UCSD-AML1 (cell line): Measurements from ENCODE around the gene CAMKK2.

Source experiments
- DNase-seq: peaks from one replicate; lab custom pipeline; 2025; ENCODE audit not compliant: unreplicated experiment; lab: John Stamatoyannopoulos, UW

The CAMKK2 gene

DNA sequence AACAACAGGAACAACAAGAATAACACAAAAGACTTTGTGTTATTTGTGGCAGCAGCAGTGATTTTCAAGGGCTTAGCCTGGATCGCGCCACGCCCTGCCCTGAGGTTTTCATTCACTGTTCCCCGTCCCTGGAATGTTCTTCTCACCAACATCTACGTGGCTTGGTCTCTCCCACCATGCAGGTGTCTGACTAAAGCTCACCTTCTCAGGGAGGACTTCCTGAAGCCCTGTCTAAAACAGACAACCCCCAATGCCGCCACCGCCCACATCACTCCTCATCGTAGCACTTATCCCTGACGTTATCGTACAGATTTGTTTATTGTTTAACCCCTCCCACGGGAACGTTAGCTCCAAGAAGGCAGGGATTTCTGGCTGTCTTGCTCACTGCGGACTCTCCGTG lies 46.1 kb downstream of the CAMKK2 start:
- no peak for DNase-seq

GRCh38 chr12:121248622-121249021 lies 47.9 kb downstream of the CAMKK2 start:
- no peak for DNase-seq

DNA sequence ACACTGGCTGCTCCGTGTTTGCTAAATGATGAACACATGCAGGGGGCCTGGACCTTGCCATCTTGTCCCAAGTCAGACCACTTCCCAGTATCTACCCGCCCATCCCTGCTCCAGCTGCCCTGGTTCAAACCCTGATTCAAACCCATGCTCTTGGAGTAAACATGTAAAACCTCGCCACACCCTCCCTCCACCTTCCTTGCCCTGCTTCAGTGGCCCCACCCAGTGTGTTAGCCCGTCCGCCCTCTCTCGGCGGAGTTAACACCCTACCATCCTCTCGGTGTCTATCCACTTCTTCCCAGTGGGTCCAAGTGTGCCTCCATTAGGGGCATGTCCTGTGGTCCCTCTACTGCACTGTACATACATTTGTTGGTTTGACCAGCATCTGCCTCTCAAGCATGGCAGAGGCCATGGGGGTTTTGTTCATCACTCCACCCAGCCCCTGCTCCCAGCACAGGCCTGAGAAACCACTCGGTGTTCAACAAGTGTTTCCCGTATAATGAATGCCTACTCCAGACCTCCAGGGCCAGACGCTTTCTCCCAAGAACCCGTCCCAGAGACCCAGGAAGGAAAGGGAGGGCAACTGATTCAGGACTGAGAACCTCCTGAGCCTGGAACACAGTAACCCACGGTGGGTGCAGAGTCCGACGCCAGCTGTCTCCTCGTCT lies 49.5 kb downstream of the CAMKK2 start:
- DNase-seq: no peak

DNA sequence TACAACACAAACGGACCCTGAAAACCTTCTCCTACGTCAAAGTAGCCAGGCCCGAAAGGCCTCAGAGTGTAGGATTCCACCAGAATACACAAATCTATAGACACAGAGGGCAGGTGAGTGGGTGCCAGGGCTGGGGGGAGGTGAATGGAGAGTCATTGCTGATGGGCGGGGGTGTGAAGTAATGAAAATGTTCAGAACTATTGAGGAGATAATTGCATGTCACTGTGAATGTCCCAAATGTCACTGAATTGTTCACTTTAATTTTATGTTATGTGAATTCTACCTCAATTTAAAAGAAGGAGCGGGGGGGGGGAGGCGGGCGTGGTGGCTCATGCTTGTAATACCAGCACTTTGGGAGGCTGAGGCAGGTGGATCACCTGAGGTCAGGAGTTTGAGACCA lies 50.6 kb downstream of the CAMKK2 start:
- no peak for DNase-seq

GRCh38 chr12:121245031-121245430 lies 51.5 kb downstream of the CAMKK2 start:
- no peak for DNase-seq

DNA sequence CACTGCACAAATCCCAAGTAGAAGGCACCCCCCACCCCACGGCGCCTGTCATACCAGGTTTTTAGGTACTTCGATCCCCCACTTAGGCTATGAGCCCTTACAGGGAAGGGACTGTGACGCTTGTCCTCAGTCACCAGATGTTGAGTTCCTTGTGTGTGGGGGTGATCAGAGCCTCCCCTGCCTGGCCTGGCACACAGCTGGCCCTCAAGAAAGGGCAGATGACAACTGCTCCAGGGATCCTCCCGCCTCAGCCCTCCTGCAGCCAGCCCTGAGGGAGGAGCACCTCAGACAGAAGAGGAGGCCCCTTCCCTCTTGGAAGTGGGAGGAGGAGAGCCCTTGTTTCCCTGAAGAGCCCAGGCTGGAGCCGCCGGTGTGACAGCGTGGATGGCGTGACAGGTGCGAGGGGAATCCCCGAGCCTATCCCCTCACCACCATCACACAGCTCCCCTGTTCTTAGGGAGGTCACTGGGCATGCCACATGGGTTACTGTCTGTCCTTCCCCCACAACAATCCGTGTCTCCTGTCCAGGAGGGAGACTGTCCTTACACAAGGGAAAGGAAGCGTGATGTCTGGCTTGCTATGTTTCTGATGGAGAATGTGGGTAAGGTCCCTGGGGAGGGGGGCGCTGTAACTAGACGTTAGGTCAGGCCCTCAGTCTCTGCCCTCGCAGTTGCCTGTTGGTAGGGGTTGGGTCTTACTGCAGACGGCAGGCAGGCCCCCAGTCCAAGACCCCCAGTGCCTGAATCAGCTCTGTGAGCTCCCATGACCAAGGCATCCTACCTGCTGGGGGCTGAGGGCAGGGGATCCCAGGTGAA lies 55.1 kb downstream of the CAMKK2 start:
- DNase-seq: no peak

- peak; percentile 66 for DNase-seq
Measured at GRCh38 chr12:121240484-121241101, 55.9 kb downstream of the CAMKK2 start.

- DNase-seq: no peak
Measured at GRCh38 chr12:121240062-121240420, 56.5 kb downstream of the CAMKK2 start.

- DNase-seq: no peak
Measured at GRCh38 chr12:121239351-121240061, 57.0 kb downstream of the CAMKK2 start.

DNA sequence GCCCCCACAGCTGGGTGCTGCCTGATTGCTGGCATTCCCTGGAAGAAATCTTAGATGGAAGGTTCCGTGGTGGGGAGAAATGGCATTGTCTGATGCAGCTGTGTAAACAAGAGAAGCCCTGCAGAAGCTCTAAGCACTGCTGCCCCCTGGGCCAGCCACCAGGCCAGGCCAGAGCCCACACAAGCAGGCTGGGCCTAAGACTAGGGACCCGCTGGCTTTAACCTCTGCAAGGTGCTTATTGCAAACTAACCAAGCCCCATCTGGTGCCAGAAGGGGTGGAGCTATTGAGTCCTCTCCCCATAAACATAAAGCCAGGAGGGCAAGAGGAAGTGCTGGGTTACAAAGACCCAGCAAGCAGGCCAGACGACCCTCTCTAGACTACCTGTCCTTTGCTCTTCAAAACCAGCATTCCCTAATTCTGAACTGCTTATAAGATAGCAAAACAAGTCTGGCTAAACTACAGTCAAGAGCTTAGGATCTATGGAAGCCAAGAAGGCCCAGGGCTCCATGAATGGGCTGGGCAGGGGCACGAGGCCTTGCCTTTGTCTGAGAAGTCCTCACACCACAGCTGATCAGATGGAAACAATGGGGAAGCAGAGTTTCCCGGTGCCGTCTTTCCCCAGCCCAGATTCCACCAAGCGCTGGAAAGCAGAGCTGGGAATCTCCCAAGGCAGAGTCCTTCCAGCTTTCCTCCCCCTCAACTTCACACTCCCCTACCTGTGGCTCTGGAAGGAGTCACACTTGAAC lies 57.7 kb downstream of the CAMKK2 start:
- no peak for DNase-seq

GRCh38 chr12:121238086-121238485 lies 58.4 kb downstream of the CAMKK2 start:
- no peak for DNase-seq

GRCh38 chr12:121237415-121237814 lies 59.1 kb downstream of the CAMKK2 start:
- DNase-seq: no peak

GRCh38 chr12:121236776-121237175 lies 59.7 kb downstream of the CAMKK2 start:
- no peak for DNase-seq

GRCh38 chr12:121233628-121234020 lies 62.9 kb downstream of the CAMKK2 start:
- DNase-seq: no peak

- no peak for DNase-seq
Measured at GRCh38 chr12:121232977-121233627, 63.4 kb downstream of the CAMKK2 start.

- no peak for DNase-seq
Measured at GRCh38 chr12:121232163-121232562, 64.3 kb downstream of the CAMKK2 start.

- DNase-seq: no peak
Measured at GRCh38 chr12:121230538-121230907, 66.0 kb downstream of the CAMKK2 start.

DNA sequence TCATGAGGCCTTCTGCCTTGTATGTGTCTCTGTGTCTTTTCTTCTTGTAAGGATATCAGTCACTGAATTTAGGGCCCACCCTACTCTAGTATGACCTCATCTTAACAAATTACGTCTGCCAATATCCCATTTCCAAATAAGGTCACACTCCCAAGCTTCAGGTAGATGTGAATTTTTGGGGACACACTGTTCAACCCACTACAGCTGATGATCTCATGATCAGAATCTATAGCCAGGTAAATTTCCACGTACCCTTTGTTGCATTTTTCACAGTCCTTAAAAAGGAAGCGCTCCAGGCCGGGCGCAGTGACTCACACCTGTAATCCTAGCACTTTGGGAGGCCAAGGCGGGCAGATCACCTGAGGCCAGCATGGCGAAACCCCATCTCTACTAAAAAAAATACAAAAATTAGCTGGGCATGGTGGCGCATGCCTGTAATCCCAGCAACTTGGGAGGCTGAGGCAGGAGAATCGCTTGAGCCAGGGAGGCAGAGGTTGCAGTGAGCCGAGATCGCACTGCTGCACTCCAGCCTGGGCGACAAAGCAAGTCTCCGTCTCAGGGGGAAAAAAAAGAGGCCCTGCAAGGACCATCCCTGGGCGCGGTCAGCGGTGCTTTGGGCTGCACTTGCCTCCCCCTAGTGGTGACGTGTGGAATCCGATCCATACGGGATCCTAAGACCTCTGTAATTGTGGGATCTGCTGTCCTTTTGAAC lies 66.5 kb downstream of the CAMKK2 start:
- peak; percentile 51 for DNase-seq

GRCh38 chr12:121228919-121229665 lies 67.4 kb downstream of the CAMKK2 start:
- no peak for DNase-seq
